Measurements from ENCODE around the gene CNTNAP2. TPM values are rescaled to one million over a fixed set of nuclear protein-coding genes. Genes with fewer than 3 reads are reported as not detected.

CNTNAP2 gene
- total and polyA plus RNA-seq, 9 of the 15 experiments (the other 6 are each of a cell fraction or from before 2014, with no cell fraction given) = 0.04 to 0.62 (median 0.09) TPM; not detected in 4

DNA sequence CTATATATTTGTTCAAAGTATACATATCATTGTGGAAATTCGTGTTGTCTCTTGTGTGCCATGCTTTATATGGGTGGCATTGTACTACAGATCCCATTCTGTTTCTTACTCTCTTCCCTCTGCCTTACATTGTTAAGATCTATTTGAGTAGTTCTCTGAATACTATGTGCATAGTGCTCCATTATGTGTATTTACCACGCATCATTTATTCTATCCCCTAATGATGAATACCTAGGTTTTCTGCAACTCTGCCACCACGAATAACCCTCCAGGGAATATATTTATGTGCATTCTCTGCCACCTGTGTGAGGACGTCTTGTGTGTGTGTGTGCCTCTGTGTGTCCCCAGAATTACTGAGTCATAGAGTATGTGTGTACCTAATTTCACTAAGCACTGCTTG lies 2042.7 kb downstream of the CNTNAP2 start (continued):
- TF ChIP-seq CREB1 (IDR thresholded peaks at IDR 0.05) (no peak), CREB1 (CRISPR knock-in tag; IDR thresholded peaks at IDR 0.05) (no peak), PRPF4 (IDR thresholded peaks at IDR 0.05; ENCODE audit: insufficient read depth, low read depth, low read length, poor library complexity, severe bottlenecking) (no peak), EZH2 (IDR thresholded peaks at IDR 0.05; ENCODE audit: borderline replicate concordance, low read depth, low read length) (no peak), SIRT6 (IDR thresholded peaks at IDR 0.05; ENCODE audit: low read depth, low read length) (no peak), KLF13 (tag; IDR thresholded peaks at IDR 0.05; ENCODE audit: borderline replicate concordance, low read depth) (no peak), SIN3A (IDR thresholded peaks at IDR 0.05; ENCODE audit: borderline replicate concordance in 2 of 2, control insufficient read depth in 1 of 2, low read depth in 2 of 2, low read length in 2 of 2) (no peak), E2F3 (CRISPR knock-in tag; IDR thresholded peaks at IDR 0.05) (no peak), ZFP1 (CRISPR knock-in tag; IDR thresholded peaks at IDR 0.05) (no peak), NR4A1 (CRISPR knock-in tag; IDR thresholded peaks at IDR 0.05) (no peak), NR4A1 (tag; IDR thresholded peaks at IDR 0.05) (no peak), NCOA4 (IDR thresholded peaks at IDR 0.05; ENCODE audit: partially characterized antibody) (no peak)

GRCh38 chr7:148161776-148162175 lies 2045.2 kb downstream of the CNTNAP2 start:
- H3K27ac ChIP-seq (ENCODE audit: extremely low read depth, low read depth, low read length) = no peak overlapping the region
- H4K20me1 ChIP-seq (replicated peaks; ENCODE audit: control insufficient read depth, insufficient read depth, low read length) = no peaks in the 10 kb centered on the region
- no peaks in the 10 kb centered on the region for H3K9me3 ChIP-seq (replicated peaks; ENCODE audit: control insufficient read depth, insufficient read depth, low read depth, low read length)
- FAIRE-seq (no peak), ATAC-seq (no peak), DNase-seq (ENCODE audit: extremely low read depth in 1 of 4, low spot score in 3 of 4) (no peak)
- ChIA-PET POLR2A (interaction anchor here (0.6 kb wide), 1 partner anchor 39 kb away, joined by 4 read pairs; no protein-coding TSS in a partner anchor), CTCF (ENCODE audit: low intra/inter-chr PET ratio) (no interaction called here)
- no peaks in the 10 kb centered on the region for H3K9me1 ChIP-seq (ENCODE audit: control insufficient read depth, insufficient read depth, low read length)
- no peaks in the 10 kb centered on the region for H3K27me3 ChIP-seq (ENCODE audit: control insufficient read depth in 2 of 2, insufficient read depth in 2 of 2, low read length in 2 of 2)
- BruUV-seq (replicated peaks) = no TSS peak
- in situ Hi-C loops (cut with MboI) (no loop called here), intact Hi-C loops (cut with micrococcal nuclease) (no loop called here)
- no peak overlapping the region for H3K4me3 ChIP-seq
- H3K9ac ChIP-seq (ENCODE audit: insufficient read depth in 1 of 2, low read depth in 2 of 2, low read length in 2 of 2) = no peak overlapping the region
- no peak overlapping the region for H2AFZ ChIP-seq (ENCODE audit: low read depth, low read length)
- no peaks in the 10 kb centered on the region for H3K4me1 ChIP-seq (replicated peaks in 1 of 2; ENCODE audit: control insufficient read depth in 2 of 2, insufficient read depth in 2 of 2, low read length in 2 of 2)
- 0% methylated on average over 4 of the region's 4 CpGs for WGBS (ENCODE audit: insufficient coverage, low coverage, missing lambda C conversion rate)
- H3K79me2 ChIP-seq (ENCODE audit: control insufficient read depth, insufficient read depth, low read length) = no peaks in the 10 kb centered on the region
- H3K36me3 ChIP-seq (ENCODE audit: control insufficient read depth, insufficient read depth, low read length) = no peaks in the 10 kb centered on the region
- no peak overlapping the region for H3K4me2 ChIP-seq (ENCODE audit: insufficient read depth, low read length)
- no peak for TF ChIP-seq KLF13 (tag; IDR thresholded peaks at IDR 0.05; ENCODE audit: borderline replicate concordance, low read depth)
- no peak for TF ChIP-seq SMAD2 (IDR thresholded peaks at IDR 0.05; ENCODE audit: low read depth, low read length)
- TF ChIP-seq BRF1 (IDR thresholded peaks at IDR 0.05; ENCODE audit: borderline replicate concordance, extremely low read depth, insufficient read length) = no peak
- TF ChIP-seq RAD51 (IDR thresholded peaks at IDR 0.05; ENCODE audit: borderline replicate concordance, low read depth) = no peak
- TF ChIP-seq ZNF699 (CRISPR knock-in tag; IDR thresholded peaks at IDR 0.05; ENCODE audit: insufficient replicate concordance) = no peak
- TF ChIP-seq NR1H2 (CRISPR knock-in tag; IDR thresholded peaks at IDR 0.05) = no peak
- TF ChIP-seq, protein P1, sequence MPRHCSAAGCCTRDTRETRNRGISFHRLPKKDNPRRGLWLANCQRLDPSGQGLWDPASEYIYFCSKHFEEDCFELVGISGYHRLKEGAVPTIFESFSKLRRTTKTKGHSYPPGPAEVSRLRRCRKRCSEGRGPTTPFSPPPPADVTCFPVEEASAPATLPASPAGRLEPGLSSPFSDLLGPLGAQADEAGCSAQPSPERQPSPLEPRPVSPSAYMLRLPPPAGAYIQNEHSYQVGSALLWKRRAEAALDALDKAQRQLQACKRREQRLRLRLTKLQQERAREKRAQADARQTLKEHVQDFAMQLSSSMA (CRISPR knock-in tag; IDR thresholded peaks at IDR 0.05) = no peak
- TF ChIP-seq ZNF41 (CRISPR knock-in tag; conservative IDR thresholded peaks at IDR 0.05) = no peak
- TF ChIP-seq MCM3 (IDR thresholded peaks at IDR 0.05) = no peak
- no peak for TF ChIP-seq FOXA3 (CRISPR knock-in tag; conservative IDR thresholded peaks at IDR 0.05 in 1 of 2, IDR thresholded peaks at IDR 0.05 in 1 of 2)
- TF ChIP-seq PURB (CRISPR knock-in tag; IDR thresholded peaks at IDR 0.05; ENCODE audit: low read depth) = no peak
- TF ChIP-seq TGIF2 (CRISPR knock-in tag; IDR thresholded peaks at IDR 0.05) = no peak
- no peak for TF ChIP-seq HIVEP1 (CRISPR knock-in tag; IDR thresholded peaks at IDR 0.05)
- no peak for TF ChIP-seq ZKSCAN3 (CRISPR knock-in tag; IDR thresholded peaks at IDR 0.05)
